ENCODE data around the gene RTP3.

Gene RTP3
- total RNA-seq: 0 reads per million in 3 donors

DNA sequence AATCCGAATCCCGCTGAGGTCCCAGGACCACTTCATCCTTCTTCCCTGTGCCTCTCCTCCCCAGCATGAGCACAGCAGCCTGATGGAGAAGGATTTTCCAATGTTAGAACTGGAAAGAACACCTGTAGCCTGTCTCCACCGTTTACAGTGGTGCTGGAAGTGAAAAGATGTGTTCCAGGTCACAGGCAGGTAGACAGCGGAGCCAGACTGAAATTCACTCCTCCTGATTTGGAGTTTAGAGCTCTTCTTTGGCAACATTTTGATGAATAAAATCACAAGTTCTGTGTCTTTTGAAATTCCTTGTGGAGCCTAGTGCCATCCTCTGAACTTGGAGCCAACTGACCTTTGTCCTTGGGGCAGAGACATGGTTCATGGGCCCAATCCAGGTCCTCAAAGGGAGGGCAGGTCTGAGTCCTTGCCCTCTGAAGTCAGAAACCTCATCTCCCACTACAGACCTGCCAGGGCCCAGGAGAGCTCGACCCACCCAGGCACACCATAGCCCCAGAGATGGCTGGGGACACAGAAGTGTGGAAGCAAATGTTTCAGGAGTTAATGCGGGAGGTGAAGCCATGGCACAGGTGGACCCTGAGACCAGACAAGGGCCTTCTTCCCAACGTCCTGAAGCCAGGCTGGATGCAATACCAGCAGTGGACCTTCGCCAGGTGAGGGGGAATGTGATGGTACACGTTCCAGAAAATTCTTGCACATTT, at the start of gene RTP3:
TSS of gene RTP3 (plus strand) at position 421 of the 710 bp plus-strand sequence. CDS start at position 508, 87 bp downstream.
- Histone ChIP-seq H3K4me1 (ENCODE audit: control insufficient read depth, insufficient read depth, low read length, poor library complexity, severe bottlenecking) (no peaks in the 10 kb centered on the region), H3K27me3 (replicated peaks; ENCODE audit: control insufficient read depth, insufficient read depth, low read length, poor library complexity, severe bottlenecking) (no peaks in the 10 kb centered on the region), H3K4me3 (ENCODE audit: insufficient read depth, low read depth, low read length, poor library complexity, severe bottlenecking) (no peak within 1 kb of the TSS), H3K36me3 (ENCODE audit: control insufficient read depth, insufficient read depth, low read length) (no peaks in the 10 kb centered on the region), H3K9me3 (ENCODE audit: control insufficient read depth, low read length) (no peaks in the 10 kb centered on the region), H3K27ac (ENCODE audit: insufficient read depth, low read length, poor library complexity, severe bottlenecking) (no peak within 1 kb of the TSS)
- no peak for DNase-seq

DNA sequence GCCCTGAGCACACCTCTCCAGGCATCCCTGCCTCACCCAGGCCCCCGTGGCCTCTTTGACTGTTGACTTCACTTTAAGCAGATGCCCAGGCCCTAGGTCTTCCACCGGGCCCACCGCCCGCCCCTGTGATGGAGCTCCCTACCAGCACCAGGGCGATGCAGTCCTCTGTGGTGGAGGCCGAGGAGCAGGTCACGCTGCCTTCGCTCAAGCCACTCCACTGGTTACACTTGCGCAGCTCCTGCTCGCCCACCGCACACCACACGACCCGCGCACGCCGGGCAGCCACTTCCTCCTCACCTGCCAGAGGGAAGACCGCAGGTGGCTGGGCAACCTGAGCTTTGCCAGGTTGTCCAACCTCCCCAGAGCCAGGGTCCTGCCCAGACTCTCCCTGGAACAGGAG, 49.1 kb upstream of the RTP3 start:
- H3K36me3 ChIP-seq (ENCODE audit: control insufficient read depth, insufficient read depth, low read length): no peaks in the 10 kb centered on the region
- DNase-seq: no peak
- no peaks in the 10 kb centered on the region for H3K4me1 ChIP-seq (ENCODE audit: control insufficient read depth, insufficient read depth, low read length, poor library complexity, severe bottlenecking)
- H3K27me3 ChIP-seq (replicated peaks; ENCODE audit: control insufficient read depth, insufficient read depth, low read length, poor library complexity, severe bottlenecking): no peaks in the 10 kb centered on the region
- no peak overlapping the region for H3K4me3 ChIP-seq (ENCODE audit: insufficient read depth, low read depth, low read length, poor library complexity, severe bottlenecking)
- H3K27ac ChIP-seq (ENCODE audit: insufficient read depth, low read length, poor library complexity, severe bottlenecking): no peak overlapping the region
- H3K9me3 ChIP-seq (ENCODE audit: control insufficient read depth, low read length): no peaks in the 10 kb centered on the region

DNA sequence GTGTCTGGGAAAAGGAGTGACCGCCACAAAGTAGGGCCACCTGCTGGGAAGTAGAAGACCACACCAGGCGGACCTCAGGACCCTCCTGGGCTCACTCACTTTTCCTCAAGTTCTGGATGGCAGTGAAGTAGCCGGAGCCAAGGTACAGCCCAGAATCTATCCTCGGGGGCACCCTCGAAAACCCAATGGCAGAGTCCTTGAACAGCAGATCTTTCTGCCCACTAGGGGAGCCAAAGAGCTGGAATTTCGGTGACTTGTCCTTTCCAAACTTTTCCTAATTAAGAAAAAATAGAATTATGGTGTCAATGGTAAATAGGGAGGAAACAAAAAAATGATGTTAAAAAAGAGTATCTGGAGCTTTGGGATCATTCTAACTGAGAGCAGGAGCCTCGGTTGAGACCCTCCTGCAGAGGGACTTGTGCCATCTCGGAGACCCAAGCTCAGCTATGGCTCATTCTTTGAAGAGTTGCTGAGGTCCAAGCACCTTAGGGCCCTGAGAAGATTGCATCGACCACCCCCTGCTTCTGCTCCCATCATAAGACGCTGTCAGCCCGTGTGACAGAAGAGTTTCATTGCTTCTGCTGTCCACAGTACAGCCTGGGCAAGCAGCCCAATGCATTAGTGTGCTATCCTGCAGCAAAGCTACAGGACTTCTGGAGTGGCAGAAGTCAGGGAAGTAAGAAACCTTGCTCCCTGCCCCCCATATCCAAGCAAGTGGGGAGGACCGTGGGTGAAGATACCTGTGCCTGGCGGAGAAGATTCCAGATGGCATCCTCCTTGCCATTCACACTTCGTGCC, 47.8 kb upstream of the RTP3 start:
- DNase-seq: no peak
- H3K4me3 ChIP-seq (ENCODE audit: insufficient read depth, low read depth, low read length, poor library complexity, severe bottlenecking): no peak overlapping the region
- no peak overlapping the region for H3K27ac ChIP-seq (ENCODE audit: insufficient read depth, low read length, poor library complexity, severe bottlenecking)
- no peaks in the 10 kb centered on the region for H3K36me3 ChIP-seq (ENCODE audit: control insufficient read depth, insufficient read depth, low read length)
- H3K4me1 ChIP-seq (ENCODE audit: control insufficient read depth, insufficient read depth, low read length, poor library complexity, severe bottlenecking): no peaks in the 10 kb centered on the region
- no peaks in the 10 kb centered on the region for H3K9me3 ChIP-seq (ENCODE audit: control insufficient read depth, low read length)
- no peaks in the 10 kb centered on the region for H3K27me3 ChIP-seq (replicated peaks; ENCODE audit: control insufficient read depth, insufficient read depth, low read length, poor library complexity, severe bottlenecking)

DNA sequence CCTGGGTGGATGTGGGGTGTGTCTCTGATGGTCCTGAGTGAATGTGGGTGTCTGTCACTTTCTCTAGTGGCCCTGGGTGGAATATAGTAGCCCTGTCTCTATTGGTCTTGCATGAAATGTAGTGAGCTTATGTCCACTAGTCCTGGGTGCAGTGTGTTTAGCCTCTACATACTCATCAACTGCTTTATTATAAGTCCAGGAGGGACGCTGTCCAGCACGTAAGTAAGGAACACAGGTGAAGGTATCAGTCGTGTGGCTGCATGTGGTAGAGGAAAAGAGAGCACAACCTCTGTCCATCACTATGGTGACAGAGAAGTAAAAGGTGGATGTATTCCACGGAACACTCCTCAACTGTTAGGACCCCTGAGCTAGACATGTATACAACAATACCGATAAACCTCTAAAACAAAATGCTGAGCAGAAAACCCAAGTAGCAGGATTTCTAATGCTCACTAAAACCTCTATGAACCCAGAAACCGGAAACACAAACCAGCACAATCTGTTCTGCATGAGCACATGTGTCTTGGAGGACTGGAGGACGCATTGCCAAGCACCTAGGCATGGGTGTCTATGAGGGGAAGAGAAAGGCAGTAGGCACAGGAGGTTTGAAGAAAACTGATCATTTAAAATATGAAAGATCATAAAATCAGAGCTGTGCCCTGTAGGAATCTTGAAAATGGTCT, 44.1 kb upstream of the RTP3 start:
- H3K27me3 ChIP-seq (replicated peaks; ENCODE audit: control insufficient read depth, insufficient read depth, low read length, poor library complexity, severe bottlenecking): no peaks in the 10 kb centered on the region
- H3K4me1 ChIP-seq (ENCODE audit: control insufficient read depth, insufficient read depth, low read length, poor library complexity, severe bottlenecking): no peaks in the 10 kb centered on the region
- no peaks in the 10 kb centered on the region for H3K9me3 ChIP-seq (ENCODE audit: control insufficient read depth, low read length)
- DNase-seq: no peak
- H3K36me3 ChIP-seq (ENCODE audit: control insufficient read depth, insufficient read depth, low read length): no peaks in the 10 kb centered on the region
- H3K27ac ChIP-seq (ENCODE audit: insufficient read depth, low read length, poor library complexity, severe bottlenecking): no peak overlapping the region
- H3K4me3 ChIP-seq (ENCODE audit: insufficient read depth, low read depth, low read length, poor library complexity, severe bottlenecking): no peak overlapping the region

DNA sequence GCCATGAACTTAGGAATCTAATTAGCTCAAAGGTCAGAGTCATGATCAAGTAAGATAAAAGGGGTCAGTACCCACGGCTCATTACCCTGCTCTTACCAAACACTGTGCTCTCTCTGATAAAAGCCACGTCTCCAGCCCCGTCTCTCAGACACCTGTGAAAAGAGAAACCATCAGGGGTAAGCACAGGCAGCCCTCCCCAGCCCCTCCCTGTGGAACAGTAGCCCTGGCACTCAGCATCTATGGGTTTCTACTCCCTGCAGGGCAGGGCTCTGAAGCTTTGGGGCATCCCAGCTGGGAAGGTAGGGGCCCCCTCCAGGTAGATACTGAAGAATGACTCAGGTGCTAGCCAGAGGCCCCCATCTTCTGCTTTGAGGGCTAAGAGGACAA, 43.6 kb upstream of the RTP3 start:
- no peaks in the 10 kb centered on the region for H3K4me1 ChIP-seq (ENCODE audit: control insufficient read depth, insufficient read depth, low read length, poor library complexity, severe bottlenecking)
- no peaks in the 10 kb centered on the region for H3K9me3 ChIP-seq (ENCODE audit: control insufficient read depth, low read length)
- H3K27me3 ChIP-seq (replicated peaks; ENCODE audit: control insufficient read depth, insufficient read depth, low read length, poor library complexity, severe bottlenecking): no peaks in the 10 kb centered on the region
- H3K27ac ChIP-seq (ENCODE audit: insufficient read depth, low read length, poor library complexity, severe bottlenecking): no peak overlapping the region
- H3K36me3 ChIP-seq (ENCODE audit: control insufficient read depth, insufficient read depth, low read length): no peaks in the 10 kb centered on the region
- no peak overlapping the region for H3K4me3 ChIP-seq (ENCODE audit: insufficient read depth, low read depth, low read length, poor library complexity, severe bottlenecking)
- no peak for DNase-seq

DNA sequence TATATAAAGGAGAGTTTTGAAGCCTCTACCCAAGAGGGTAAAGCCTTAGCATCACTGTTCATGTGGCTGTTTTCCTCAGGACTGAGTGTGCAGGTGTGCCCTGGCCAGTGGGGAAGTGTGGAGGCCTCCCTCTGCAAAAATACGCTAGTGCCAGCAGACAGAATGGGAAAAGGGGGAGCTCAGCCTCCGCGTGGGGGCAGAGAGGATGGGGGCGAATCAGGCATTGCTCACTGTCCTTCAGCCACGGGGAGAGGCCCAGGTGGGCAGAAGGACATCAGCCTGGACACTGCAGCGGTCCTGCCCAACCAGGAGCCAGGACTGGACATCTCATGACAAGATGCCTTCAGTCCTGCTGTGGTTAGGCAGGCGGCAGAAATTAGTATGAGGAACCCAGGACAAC, 43.2 kb upstream of the RTP3 start:
- no peaks in the 10 kb centered on the region for H3K27me3 ChIP-seq (replicated peaks; ENCODE audit: control insufficient read depth, insufficient read depth, low read length, poor library complexity, severe bottlenecking)
- H3K4me1 ChIP-seq (ENCODE audit: control insufficient read depth, insufficient read depth, low read length, poor library complexity, severe bottlenecking): no peaks in the 10 kb centered on the region
- H3K36me3 ChIP-seq (ENCODE audit: control insufficient read depth, insufficient read depth, low read length): no peaks in the 10 kb centered on the region
- H3K9me3 ChIP-seq (ENCODE audit: control insufficient read depth, low read length): no peaks in the 10 kb centered on the region
- no peak for DNase-seq
- no peak overlapping the region for H3K4me3 ChIP-seq (ENCODE audit: insufficient read depth, low read depth, low read length, poor library complexity, severe bottlenecking)
- H3K27ac ChIP-seq (ENCODE audit: insufficient read depth, low read length, poor library complexity, severe bottlenecking): no peak overlapping the region

DNA sequence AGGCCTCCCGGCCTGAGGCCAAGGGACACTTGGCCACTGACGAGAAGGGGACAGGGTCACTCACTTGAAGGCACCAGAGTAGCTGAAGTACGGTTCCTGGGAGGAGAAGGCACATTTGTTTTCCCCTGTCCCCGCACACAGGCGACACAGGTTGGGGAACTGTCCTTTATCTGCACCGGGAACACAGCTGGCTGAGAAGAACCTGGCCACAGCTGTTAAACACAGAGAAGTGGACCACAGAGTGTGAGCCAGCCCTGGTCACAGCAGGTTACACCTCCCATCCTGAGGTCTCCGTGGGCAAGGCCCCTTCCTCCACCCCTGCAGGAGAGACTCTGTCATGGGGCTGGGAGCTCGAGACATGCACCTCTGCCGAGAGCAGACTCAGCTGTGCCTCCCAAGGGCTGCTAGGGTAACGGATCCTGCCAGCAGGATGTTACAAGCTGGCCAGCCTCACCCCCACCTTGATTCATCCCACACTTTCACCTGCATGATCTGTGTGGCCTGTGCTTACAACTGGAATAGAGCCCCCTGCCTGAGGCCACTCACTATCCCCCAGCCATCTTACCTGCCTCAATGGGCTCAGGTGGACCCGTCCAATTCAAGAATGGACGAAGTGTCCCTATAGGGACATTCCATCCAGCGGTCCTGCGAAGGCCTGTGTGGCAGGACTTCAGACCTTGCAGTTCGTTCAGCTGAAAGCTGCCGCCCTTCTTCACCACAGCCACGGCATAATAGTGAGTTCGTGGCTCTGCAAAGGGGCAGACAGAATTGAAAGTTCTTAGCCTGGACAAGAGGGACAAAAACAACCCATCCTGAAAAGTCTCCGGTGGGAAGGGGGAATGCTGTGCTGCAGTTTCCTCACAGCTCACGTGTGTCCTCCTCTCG, 42.3 kb upstream of the RTP3 start:
- Histone ChIP-seq H3K27me3 (replicated peaks; ENCODE audit: control insufficient read depth, insufficient read depth, low read length, poor library complexity, severe bottlenecking) (peaks cover under 1% of the 10 kb centered on the region), H3K4me1 (ENCODE audit: control insufficient read depth, insufficient read depth, low read length, poor library complexity, severe bottlenecking) (no peaks in the 10 kb centered on the region), H3K36me3 (ENCODE audit: control insufficient read depth, insufficient read depth, low read length) (no peaks in the 10 kb centered on the region)

DNA sequence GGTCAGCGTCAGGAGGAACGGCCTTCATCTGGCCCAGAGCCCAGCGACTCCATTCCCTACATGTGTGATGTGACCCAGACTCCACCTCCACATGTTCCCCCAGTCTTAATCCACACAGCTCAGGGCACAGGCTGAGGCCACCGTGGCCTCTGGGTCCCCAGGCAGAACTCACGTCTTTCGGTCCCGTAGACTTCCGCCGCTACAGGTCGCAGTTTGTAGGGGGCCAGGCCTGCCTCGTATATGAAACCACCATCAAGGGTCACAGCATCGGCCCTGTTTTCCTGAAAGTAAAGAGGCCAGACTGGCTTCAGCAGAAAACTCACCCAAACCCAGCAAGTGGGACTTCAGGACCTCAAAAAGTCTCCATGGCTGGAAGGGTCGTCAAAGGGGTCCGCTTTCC, 41.7 kb upstream of the RTP3 start:
- no peak for DNase-seq
- Histone ChIP-seq H3K27ac (ENCODE audit: insufficient read depth, low read length, poor library complexity, severe bottlenecking) (no peak overlapping the region), H3K36me3 (ENCODE audit: control insufficient read depth, insufficient read depth, low read length) (no peaks in the 10 kb centered on the region), H3K27me3 (replicated peaks; ENCODE audit: control insufficient read depth, insufficient read depth, low read length, poor library complexity, severe bottlenecking) (peaks cover 4% of the 10 kb centered on the region), H3K4me1 (ENCODE audit: control insufficient read depth, insufficient read depth, low read length, poor library complexity, severe bottlenecking) (no peaks in the 10 kb centered on the region), H3K4me3 (ENCODE audit: insufficient read depth, low read depth, low read length, poor library complexity, severe bottlenecking) (no peak overlapping the region), H3K9me3 (ENCODE audit: control insufficient read depth, low read length) (no peaks in the 10 kb centered on the region)

More for the DNA sequence above, 42.3 kb upstream of the RTP3 start:
- no peak overlapping the region for H3K27ac ChIP-seq (ENCODE audit: insufficient read depth, low read length, poor library complexity, severe bottlenecking)
- H3K9me3 ChIP-seq (ENCODE audit: control insufficient read depth, low read length): no peaks in the 10 kb centered on the region
- DNase-seq: no peak
- no peak overlapping the region for H3K4me3 ChIP-seq (ENCODE audit: insufficient read depth, low read depth, low read length, poor library complexity, severe bottlenecking)

DNA sequence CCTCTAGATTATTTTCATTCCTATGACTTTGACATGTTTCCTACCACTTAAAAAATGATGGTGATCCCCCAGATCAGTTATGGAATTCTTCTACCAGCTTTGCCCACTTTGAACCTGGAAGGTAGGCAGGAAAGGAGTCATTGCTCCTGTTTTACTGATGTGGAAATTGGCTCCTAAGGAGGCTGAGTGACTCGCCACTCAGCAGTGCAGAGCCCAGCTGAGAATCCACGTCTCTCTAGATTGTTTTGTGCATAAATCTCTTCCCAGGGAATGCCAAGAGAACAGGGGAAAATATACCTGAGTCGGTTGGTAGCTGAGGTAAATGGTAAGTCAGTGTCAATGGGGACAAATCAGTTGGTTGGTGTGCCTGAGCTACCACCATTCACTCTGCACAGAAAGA, 37.7 kb upstream of the RTP3 start:
- no peaks in the 10 kb centered on the region for H3K9me3 ChIP-seq (ENCODE audit: control insufficient read depth, low read length)
- no peak overlapping the region for H3K4me3 ChIP-seq (ENCODE audit: insufficient read depth, low read depth, low read length, poor library complexity, severe bottlenecking)
- H3K27ac ChIP-seq (ENCODE audit: insufficient read depth, low read length, poor library complexity, severe bottlenecking): no peak overlapping the region
- no peak for DNase-seq
- peaks cover 16% of the 10 kb centered on the region for H3K27me3 ChIP-seq (replicated peaks; ENCODE audit: control insufficient read depth, insufficient read depth, low read length, poor library complexity, severe bottlenecking)
- no peaks in the 10 kb centered on the region for H3K4me1 ChIP-seq (ENCODE audit: control insufficient read depth, insufficient read depth, low read length, poor library complexity, severe bottlenecking)
- H3K36me3 ChIP-seq (ENCODE audit: control insufficient read depth, insufficient read depth, low read length): no peaks in the 10 kb centered on the region
